H1 (cell line): ENCODE data around the gene MCHR2. TPM values are rescaled to one million over a fixed set of nuclear protein-coding genes. Genes with fewer than 3 reads are reported as not detected.
"Not testable (repeated sequence)": the region's sequence is repeated elsewhere in the genome, so short reads cannot be mapped to it uniquely, and the experiment has no call there.

Experiments
- CTCF ChIA-PET: fragments of 300-600 bp; sonication (Branson Sonifier 250); formaldehyde crosslinking; loops from one replicate; lab custom pipeline; 2021; ENCODE audit not compliant: partially characterized antibody; lab: Charles Lee
- POLR2A ChIA-PET: fragments of 300-600 bp; sonication (Branson Sonifier 250); formaldehyde crosslinking; loops from one replicate; lab custom pipeline; 2021; ENCODE audit warnings: inconsistent platforms; ENCODE audit not compliant: partially characterized antibody; lab: Charles Lee
- DNase-seq, 2 experiments: peaks; one replicate each; pipeline versions ENCODE4 v3.0.0 to v3.0.0-alpha.2; 2010 to 2022; ENCODE audit warnings: low spot score in 2 of 2, low read depth in 1 of 2, mixed read lengths in 1 of 2
- FAIRE-seq: peaks from 2 replicates; lab custom pipeline; 2011; peaks lifted over from hg19 to GRCh38; lab: Jason Lieb, UNC
- H2AFZ ChIP-seq: 2 replicates; pipeline ENCODE4 v1.8.1; 2012; ENCODE audit warnings: low read length, inconsistent platforms
- H2AK5ac ChIP-seq: 2 replicates; pipeline ENCODE4 v1.6.1; 2013; ENCODE audit warnings: low read depth, low read length
- H2BK120ac ChIP-seq: replicated peaks from 2 replicates; pipeline ENCODE3; 2013; ENCODE audit warnings: low read depth, low read length, inconsistent platforms
- H2BK12ac ChIP-seq: 2 replicates; pipeline ENCODE4 v1.6.1; 2013; ENCODE audit warnings: low read depth, low read length
- H2BK15ac ChIP-seq: 2 replicates; pipeline ENCODE4 v1.6.1; 2013; ENCODE audit warnings: low read length
- H2BK20ac ChIP-seq: 2 replicates; pipeline ENCODE4 v1.6.1; 2013; ENCODE audit warnings: low read length
- H2BK5ac ChIP-seq: 2 replicates; pipeline ENCODE4 v1.6.1; 2013; ENCODE audit warnings: low read depth, low read length
- H3K14ac ChIP-seq: 2 replicates; pipeline ENCODE4 v1.6.1; 2013; ENCODE audit warnings: inconsistent platforms; ENCODE audit not compliant: insufficient read length
- H3K18ac ChIP-seq: 2 replicates; pipeline ENCODE4 v1.6.1; 2013; ENCODE audit warnings: low read length; ENCODE audit errors: extremely low read depth
- H3K23ac ChIP-seq: 2 replicates; pipeline ENCODE4 v1.6.1; 2013; ENCODE audit warnings: inconsistent platforms; ENCODE audit not compliant: insufficient read length
- H3K23me2 ChIP-seq: 2 replicates; pipeline ENCODE4 v1.6.1; 2013; ENCODE audit warnings: low read depth, low read length
- H3K27ac ChIP-seq: 2 replicates; pipeline ENCODE4 v1.6.1; 2011; ENCODE audit warnings: low read depth, low read length, inconsistent platforms
- H3K27me3 ChIP-seq, 4 experiments: replicated peaks in 1 of 4; 1 replicate in 1 of 4; 2 replicates in 3 of 4; pipeline versions ENCODE4 v1.6.1 to v1.8.1; 2011 to 2013; ENCODE audit warnings: low read length in 3 of 4, mild to moderate bottlenecking in 3 of 4, inconsistent platforms in 2 of 4, mixed read lengths in 2 of 4, moderate library complexity in 1 of 4; ENCODE audit not compliant: control insufficient read depth in 3 of 4, insufficient read depth in 3 of 4; ENCODE audit errors: extremely low read depth in 1 of 4
- H3K36me3 ChIP-seq, 4 experiments: 2 replicates each; pipeline versions ENCODE4 v1.6.1 to v1.8.1; 2011 to 2013; ENCODE audit warnings: mild to moderate bottlenecking in 4 of 4, low read length in 3 of 4, moderate library complexity in 2 of 4, control low read depth in 1 of 4, inconsistent platforms in 1 of 4; ENCODE audit not compliant: insufficient read depth in 4 of 4, control insufficient read depth in 2 of 4
- H3K4ac ChIP-seq: replicated peaks from 2 replicates; pipeline ENCODE3; 2013; ENCODE audit warnings: low read length, low read depth, mixed read lengths, inconsistent platforms; ENCODE audit not compliant: insufficient read length
- H3K4me1 ChIP-seq, 4 experiments: replicated peaks in 1 of 4; 1 replicate in 1 of 4; 2 replicates in 3 of 4; pipeline versions ENCODE4 v1.6.1 to v1.8.1; 2011 to 2013; ENCODE audit warnings: low read length in 3 of 4, inconsistent platforms in 2 of 4, mixed read lengths in 1 of 4; ENCODE audit not compliant: insufficient read depth in 4 of 4, control insufficient read depth in 3 of 4
- H3K4me2 ChIP-seq, 2 experiments: 2 replicates each; pipeline versions ENCODE4 v1.6.1 to v1.8.1; 2011 to 2013; ENCODE audit warnings: low read depth in 2 of 2, low read length in 2 of 2, control low read depth in 1 of 2, inconsistent platforms in 1 of 2, mild to moderate bottlenecking in 1 of 2; ENCODE audit not compliant: insufficient read depth in 1 of 2
- H3K4me3 ChIP-seq, 4 experiments: fragments of 200-600, 300-600 bp in 1 of 4; sonication (generic), shearing (Covaris generic), sonication (Bioruptor Twin) in 1 of 4; 2 replicates each; pipeline versions ENCODE4 v1.5.1 to v1.8.1; 2011 to 2016; ENCODE audit warnings: low read length in 4 of 4, low read depth in 3 of 4, control low read depth in 2 of 4, inconsistent platforms in 2 of 4, mild to moderate bottlenecking in 2 of 4, mixed read lengths in 1 of 4, moderate library complexity in 1 of 4; ENCODE audit not compliant: insufficient read depth in 2 of 4; ENCODE audit errors: extremely low read depth in 1 of 4
- H3K56ac ChIP-seq: replicated peaks from 2 replicates; pipeline ENCODE3; 2013; ENCODE audit warnings: low read depth, mild to moderate bottlenecking, mixed read lengths, low read length, inconsistent platforms; ENCODE audit not compliant: insufficient read length
- H3K79me1 ChIP-seq: 2 replicates; pipeline ENCODE4 v1.6.1; 2013; ENCODE audit warnings: low read depth, low read length, control low read depth
- H3K79me2 ChIP-seq, 2 experiments: 2 replicates each; pipeline versions ENCODE4 v1.6.1 to v1.8.1; 2012 to 2013; ENCODE audit warnings: low read length in 2 of 2, mild to moderate bottlenecking in 2 of 2, inconsistent platforms in 1 of 2; ENCODE audit not compliant: insufficient read depth in 2 of 2, control insufficient read depth in 1 of 2
- H3K9ac ChIP-seq, 4 experiments: replicated peaks in 1 of 4; 1 replicate in 1 of 4; 2 replicates in 3 of 4; pipeline versions ENCODE4 v1.6.1 to v1.8.1; 2011 to 2013; ENCODE audit warnings: low read depth in 3 of 4, low read length in 3 of 4, control low read depth in 2 of 4, mild to moderate bottlenecking in 2 of 4, moderate library complexity in 2 of 4, inconsistent platforms in 1 of 4; ENCODE audit errors: extremely low read depth in 1 of 4
- H3K9me3 ChIP-seq, 2 experiments: 2 replicates each; pipeline versions ENCODE4 v1.6.1 to v1.8.1; 2012 to 2013; ENCODE audit warnings: mild to moderate bottlenecking in 2 of 2, moderate library complexity in 2 of 2, control low read depth in 1 of 2, inconsistent platforms in 1 of 2, low read depth in 1 of 2, low read length in 1 of 2, mixed read lengths in 1 of 2; ENCODE audit not compliant: insufficient read depth in 2 of 2
- H4K20me1 ChIP-seq, 2 experiments: replicated peaks in 1 of 2; 2 replicates each; pipeline versions ENCODE3 to v1.8.1; 2011 to 2013; ENCODE audit warnings: inconsistent platforms in 2 of 2, low read length in 2 of 2, mild to moderate bottlenecking in 1 of 2; ENCODE audit not compliant: insufficient read depth in 2 of 2, control insufficient read depth in 1 of 2
- H4K5ac ChIP-seq: 2 replicates; pipeline ENCODE4 v1.6.1; 2013; ENCODE audit warnings: low read length, low read depth, mixed read lengths, inconsistent platforms; ENCODE audit not compliant: insufficient read length
- H4K8ac ChIP-seq: 2 replicates; pipeline ENCODE4 v1.8.0; 2013; ENCODE audit warnings: mild to moderate bottlenecking, moderate library complexity, low read length, inconsistent platforms; ENCODE audit not compliant: insufficient read depth; ENCODE audit errors: extremely low read depth
- H4K91ac ChIP-seq: replicated peaks from 2 replicates; pipeline ENCODE3; 2013; ENCODE audit warnings: low read length, mixed read lengths, inconsistent platforms; ENCODE audit not compliant: insufficient read length
- SUZ12 ChIP-seq: fragments of 200-600 bp; sonication (generic); IDR thresholded peaks from 2 replicates; pipeline ENCODE4 v1.6.1; 2012; ENCODE audit warnings: mild to moderate bottlenecking, inconsistent platforms, low read length, moderate library complexity, mixed read lengths
- WGBS, 2 experiments: shearing (Covaris generic) in 1 of 2; methylation state at CpG; one replicate each; pipeline versions ENCODE4 v1.1.6 to v1.1.7; 2013 to 2015; ENCODE audit warnings: low lambda C conversion rate in 2 of 2, mixed read lengths in 2 of 2, inconsistent platforms in 1 of 2, low coverage in 1 of 2, missing lambda C conversion rate in 1 of 2; ENCODE audit not compliant: insufficient replicate concordance in 2 of 2, insufficient coverage in 1 of 2, insufficient read length in 1 of 2; ENCODE audit errors: extremely low coverage in 1 of 2, missing lambda C conversion rate in 1 of 2; 5-methylcytosine and 5-hydroxymethylcytosine counted together
- polyA plus RNA-seq, 7 experiments: library from polyadenylated mRNA; depleted of rRNA in 3 of 7; stranded (reverse) in 5 of 7; unstranded in 2 of 7; fragments of >200 nt in 5 of 7; fragments of 200-250 nt in 2 of 7; gene quantifications; 1 replicate in 5 of 7; 2 replicates in 1 of 7; 4 replicates in 1 of 7; pipeline versions ENCODE4 v1.2.1 to v1.2.3, GENCODE V29; 2011 to 2013; ENCODE audit warnings: missing spikeins in 2 of 7, mixed read lengths in 2 of 7
- total RNA-seq: library from RNA; stranded (reverse); fragmentation: NEBNext Ultra II Directional; extraction: Animal tissue kit (Norgen Biotek cat#: 25700); gene quantifications from 2 replicates; pipeline ENCODE4 v1.2.1, GENCODE V29; 2021

Gene MCHR2
- total and polyA plus RNA-seq, 2 of the 8 experiments (the other 6 are each of a cell fraction or from before 2014, with no cell fraction given), result not detected

- peak; percentile 79 for TF ChIP-seq SUZ12
These were observed at the start of gene MCHR2 (continued) for GRCh38 chr6:99993533-99994251.

GRCh38 chr6:100038546-100038945 lies 44.5 kb upstream of the MCHR2 start:
- DNase-seq, H3K27me3 ChIP-seq, H3K79me1 ChIP-seq, H4K8ac ChIP-seq, H3K27ac ChIP-seq, H3K9me3 ChIP-seq, H3K4me1 ChIP-seq, H2BK5ac ChIP-seq, H2BK12ac ChIP-seq, POLR2A ChIA-PET, H2BK120ac ChIP-seq, H3K14ac ChIP-seq, H2BK15ac ChIP-seq, H3K4ac ChIP-seq, FAIRE-seq, H3K4me2 ChIP-seq, H3K79me2 ChIP-seq, H3K36me3 ChIP-seq, H2BK20ac ChIP-seq, H3K4me3 ChIP-seq, H3K56ac ChIP-seq, H2AFZ ChIP-seq, H4K91ac ChIP-seq, H2AK5ac ChIP-seq, H4K5ac ChIP-seq, H3K18ac ChIP-seq, H3K23ac ChIP-seq, H3K9ac ChIP-seq, H3K23me2 ChIP-seq, H4K20me1 ChIP-seq: not testable (repeated sequence)
- WGBS, 2 experiments, result 73% methylated on average over 1 of the region's 1 CpG; no CpG with 5 or more reads in 1 of the 2 experiments
- CTCF ChIA-PET, result interaction anchor here (1.0 kb wide), 2 partner anchors 15 to 298 kb away, joined by 3 to 4 read pairs; no protein-coding TSS in a partner anchor
